Neural cell (in vitro differentiated cells): ENCODE results near the gene ADGB. TPM values are rescaled to one million over a fixed set of nuclear protein-coding genes. Genes with fewer than 3 reads are reported as not detected.

Experiments
- H2AFZ ChIP-seq: fragments of 200-600, 300-800 bp; sonication (generic), shearing (Covaris generic); 2 replicates; pipeline ENCODE4 v1.6.0; 2014; ENCODE audit warnings: low read depth, mild to moderate bottlenecking, antibody characterized with exemption, low read length, moderate library complexity
- H3F3A ChIP-seq: fragments of 200-600 bp; shearing (Covaris generic); 2 replicates; pipeline ENCODE4 v1.6.1; 2016; ENCODE audit warnings: mild to moderate bottlenecking, moderate library complexity, mixed read lengths, antibody characterized with exemption, low read length; ENCODE audit not compliant: insufficient read depth, poor library complexity, severe bottlenecking
- H3K27ac ChIP-seq: fragments of 200-600, 300-800 bp; sonication (generic), shearing (Covaris generic); 2 replicates; pipeline ENCODE4 v1.5.1; 2014; ENCODE audit warnings: mild to moderate bottlenecking, low read length, moderate library complexity
- H3K27me3 ChIP-seq: fragments of 300-800, 200-600 bp; sonication (generic), shearing (Covaris generic); 2 replicates; pipeline ENCODE4 v1.6.0; 2014; ENCODE audit warnings: mild to moderate bottlenecking, low read depth, low read length, moderate library complexity; ENCODE audit not compliant: insufficient read depth
- H3K36me3 ChIP-seq: fragments of 300-800, 200-600 bp; sonication (generic), shearing (Covaris generic); 2 replicates; pipeline ENCODE4 v1.5.1; 2014; ENCODE audit warnings: mild to moderate bottlenecking, antibody characterized with exemption, low read length, moderate library complexity; ENCODE audit not compliant: insufficient read depth
- H3K4me2 ChIP-seq: fragments of 300-800, 200-600 bp; sonication (generic), shearing (Covaris generic); 2 replicates; pipeline ENCODE4 v1.6.0; 2014; ENCODE audit warnings: mild to moderate bottlenecking, low read length
- H3K4me3 ChIP-seq: fragments of 300-800, 200-600 bp; sonication (generic), shearing (Covaris generic); 2 replicates; pipeline ENCODE4 v1.5.1; 2014; ENCODE audit warnings: mild to moderate bottlenecking, low read length, moderate library complexity
- H3K79me2 ChIP-seq: fragments of 200-600 bp; shearing (Covaris generic); replicated peaks from 2 replicates; pipeline ENCODE4 v1.6.0; 2014; ENCODE audit warnings: mild to moderate bottlenecking, low read length, moderate library complexity; ENCODE audit not compliant: insufficient read depth
- H3K9ac ChIP-seq: fragments of 300-800, 200-600 bp; sonication (generic), shearing (Covaris generic); 2 replicates; pipeline ENCODE4 v1.6.1; 2016; ENCODE audit warnings: mild to moderate bottlenecking, low read length, mixed read lengths
- H3K9me2 ChIP-seq: fragments of 200-600 bp; shearing (Covaris generic); 2 replicates; pipeline ENCODE4 v1.6.1; 2016; ENCODE audit warnings: mild to moderate bottlenecking, low read length, mixed read lengths; ENCODE audit not compliant: insufficient read depth
- H3K9me3 ChIP-seq: fragments of 200-600, 300-800 bp; sonication (generic), shearing (Covaris generic); 2 replicates; pipeline ENCODE4 v1.6.1; 2016; ENCODE audit warnings: mild to moderate bottlenecking, mixed run types, low read length, moderate library complexity, mixed read lengths
- H4K20me1 ChIP-seq: fragments of 200-600 bp; shearing (Covaris generic); 2 replicates; pipeline ENCODE4 v1.6.1; 2016; ENCODE audit warnings: mild to moderate bottlenecking, mixed run types; ENCODE audit not compliant: insufficient read depth
- EP300 ChIP-seq: fragments of 450-650 bp; conservative IDR thresholded peaks from 2 replicates; pipeline ENCODE4 v1.6.1; 2014; ENCODE audit warnings: antibody characterized with exemption, mild to moderate bottlenecking, moderate library complexity; ENCODE audit not compliant: poor library complexity, severe bottlenecking
- EZH2 ChIP-seq: fragments of 200-600, 300-800 bp; shearing (Covaris generic), sonication (generic); IDR thresholded peaks from 2 replicates; pipeline ENCODE4 v1.6.1; 2014; ENCODE audit warnings: antibody characterized with exemption, low read length, borderline replicate concordance, mild to moderate bottlenecking; ENCODE audit not compliant: insufficient read depth, poor library complexity, severe bottlenecking
- MXI1 ChIP-seq: fragments of 450-650 bp; conservative IDR thresholded peaks from 2 replicates; pipeline ENCODE4 v1.6.1; 2014; ENCODE audit warnings: antibody characterized with exemption, mild to moderate bottlenecking; ENCODE audit not compliant: poor library complexity, severe bottlenecking
- POLR2AphosphoS5 ChIP-seq: IDR thresholded peaks from 2 replicates; pipeline ENCODE4 v1.6.1; 2012
- RAD21 ChIP-seq: fragments of 450-650 bp; conservative IDR thresholded peaks from 2 replicates; pipeline ENCODE4 v1.6.1; 2014; ENCODE audit warnings: antibody characterized with exemption, mild to moderate bottlenecking, moderate library complexity
- SMC3 ChIP-seq: fragments of 450-650 bp; conservative IDR thresholded peaks from 2 replicates; pipeline ENCODE4 v1.6.1; 2014; ENCODE audit warnings: antibody characterized with exemption, mild to moderate bottlenecking, moderate library complexity; ENCODE audit not compliant: poor library complexity
- TAF1 ChIP-seq: IDR thresholded peaks from 2 replicates; pipeline ENCODE4 v1.6.1; 2012; ENCODE audit warnings: low read depth
- polyA plus RNA-seq: library from polyadenylated mRNA; depleted of rRNA; stranded (reverse); fragments of >200 nt; gene quantifications from 2 replicates; pipeline ENCODE4 v1.2.3, GENCODE V29; 2014
- TF ChIP-seq, protein P1 (sequence below): fragments of 450-650 bp; IDR thresholded peaks from 2 replicates; pipeline ENCODE4 v1.5.1; 2014; ENCODE audit warnings: antibody characterized with exemption, mild to moderate bottlenecking, moderate library complexity; ENCODE audit not compliant: poor library complexity, severe bottlenecking
- TF ChIP-seq, protein P2 (sequence below): IDR thresholded peaks from 2 replicates; pipeline ENCODE4 v1.6.1; 2012; ENCODE audit warnings: borderline replicate concordance

Gene ADGB
- polyA plus RNA-seq, 1 donor from 2014 or later: not detected

DNA sequence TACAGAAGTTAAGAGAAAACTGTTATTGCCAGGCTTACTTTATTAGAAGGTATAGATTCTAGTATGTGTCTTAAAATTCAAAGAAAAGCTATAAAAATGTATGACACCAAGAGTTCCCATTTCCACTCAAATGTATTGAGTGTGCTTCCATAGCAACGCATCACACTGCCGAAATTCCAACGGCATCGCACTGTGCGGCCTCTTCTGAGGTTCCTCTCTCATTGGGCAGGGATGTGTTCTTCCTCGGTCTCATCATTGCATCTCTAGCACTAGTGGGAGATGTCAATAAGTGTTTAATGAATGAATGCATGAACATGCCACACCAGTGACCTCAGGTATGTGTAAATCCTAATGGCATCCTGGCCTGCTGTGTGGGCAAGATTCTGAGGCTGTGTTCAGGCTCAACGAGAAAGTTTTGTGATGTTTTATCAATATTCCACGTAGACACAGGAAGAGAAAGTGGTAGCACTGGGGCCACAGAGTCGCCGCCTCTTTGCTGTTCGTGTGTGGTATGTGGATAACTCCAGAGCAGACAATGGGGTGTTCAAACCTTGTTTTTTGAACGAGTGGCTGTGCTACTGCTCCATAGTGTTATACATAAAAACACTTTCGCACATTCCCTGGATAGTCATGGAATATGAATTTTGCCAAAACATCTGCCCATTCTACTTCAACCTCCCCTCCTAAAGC, 171.6 kb downstream of the ADGB start:
- no peak overlapping the region for H3K4me2 ChIP-seq
- no peak overlapping the region for H3K27ac ChIP-seq
- no peaks in the 10 kb centered on the region for H3K9me3 ChIP-seq
- H4K20me1 ChIP-seq: no peaks in the 10 kb centered on the region
- H3K9ac ChIP-seq: no peak overlapping the region
- no peak overlapping the region for H3K4me3 ChIP-seq
- H3K79me2 ChIP-seq: no peaks in the 10 kb centered on the region
- H3K36me3 ChIP-seq: no peaks in the 10 kb centered on the region
- no peaks in the 10 kb centered on the region for H3F3A ChIP-seq
- TF ChIP-seq SMC3: no peak
- no peak for TF ChIP-seq EP300
- TF ChIP-seq, protein P1, sequence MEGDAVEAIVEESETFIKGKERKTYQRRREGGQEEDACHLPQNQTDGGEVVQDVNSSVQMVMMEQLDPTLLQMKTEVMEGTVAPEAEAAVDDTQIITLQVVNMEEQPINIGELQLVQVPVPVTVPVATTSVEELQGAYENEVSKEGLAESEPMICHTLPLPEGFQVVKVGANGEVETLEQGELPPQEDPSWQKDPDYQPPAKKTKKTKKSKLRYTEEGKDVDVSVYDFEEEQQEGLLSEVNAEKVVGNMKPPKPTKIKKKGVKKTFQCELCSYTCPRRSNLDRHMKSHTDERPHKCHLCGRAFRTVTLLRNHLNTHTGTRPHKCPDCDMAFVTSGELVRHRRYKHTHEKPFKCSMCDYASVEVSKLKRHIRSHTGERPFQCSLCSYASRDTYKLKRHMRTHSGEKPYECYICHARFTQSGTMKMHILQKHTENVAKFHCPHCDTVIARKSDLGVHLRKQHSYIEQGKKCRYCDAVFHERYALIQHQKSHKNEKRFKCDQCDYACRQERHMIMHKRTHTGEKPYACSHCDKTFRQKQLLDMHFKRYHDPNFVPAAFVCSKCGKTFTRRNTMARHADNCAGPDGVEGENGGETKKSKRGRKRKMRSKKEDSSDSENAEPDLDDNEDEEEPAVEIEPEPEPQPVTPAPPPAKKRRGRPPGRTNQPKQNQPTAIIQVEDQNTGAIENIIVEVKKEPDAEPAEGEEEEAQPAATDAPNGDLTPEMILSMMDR: no peak
- TF ChIP-seq MXI1: no peak
- no peak for TF ChIP-seq TAF1
- no peak for TF ChIP-seq EZH2
- no peak for TF ChIP-seq RAD21
- TF ChIP-seq, protein P2, sequence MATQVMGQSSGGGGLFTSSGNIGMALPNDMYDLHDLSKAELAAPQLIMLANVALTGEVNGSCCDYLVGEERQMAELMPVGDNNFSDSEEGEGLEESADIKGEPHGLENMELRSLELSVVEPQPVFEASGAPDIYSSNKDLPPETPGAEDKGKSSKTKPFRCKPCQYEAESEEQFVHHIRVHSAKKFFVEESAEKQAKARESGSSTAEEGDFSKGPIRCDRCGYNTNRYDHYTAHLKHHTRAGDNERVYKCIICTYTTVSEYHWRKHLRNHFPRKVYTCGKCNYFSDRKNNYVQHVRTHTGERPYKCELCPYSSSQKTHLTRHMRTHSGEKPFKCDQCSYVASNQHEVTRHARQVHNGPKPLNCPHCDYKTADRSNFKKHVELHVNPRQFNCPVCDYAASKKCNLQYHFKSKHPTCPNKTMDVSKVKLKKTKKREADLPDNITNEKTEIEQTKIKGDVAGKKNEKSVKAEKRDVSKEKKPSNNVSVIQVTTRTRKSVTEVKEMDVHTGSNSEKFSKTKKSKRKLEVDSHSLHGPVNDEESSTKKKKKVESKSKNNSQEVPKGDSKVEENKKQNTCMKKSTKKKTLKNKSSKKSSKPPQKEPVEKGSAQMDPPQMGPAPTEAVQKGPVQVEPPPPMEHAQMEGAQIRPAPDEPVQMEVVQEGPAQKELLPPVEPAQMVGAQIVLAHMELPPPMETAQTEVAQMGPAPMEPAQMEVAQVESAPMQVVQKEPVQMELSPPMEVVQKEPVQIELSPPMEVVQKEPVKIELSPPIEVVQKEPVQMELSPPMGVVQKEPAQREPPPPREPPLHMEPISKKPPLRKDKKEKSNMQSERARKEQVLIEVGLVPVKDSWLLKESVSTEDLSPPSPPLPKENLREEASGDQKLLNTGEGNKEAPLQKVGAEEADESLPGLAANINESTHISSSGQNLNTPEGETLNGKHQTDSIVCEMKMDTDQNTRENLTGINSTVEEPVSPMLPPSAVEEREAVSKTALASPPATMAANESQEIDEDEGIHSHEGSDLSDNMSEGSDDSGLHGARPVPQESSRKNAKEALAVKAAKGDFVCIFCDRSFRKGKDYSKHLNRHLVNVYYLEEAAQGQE: no peak
- TF ChIP-seq POLR2AphosphoS5: no peak
- H3K27me3 ChIP-seq: no peaks in the 10 kb centered on the region
- no peak overlapping the region for H2AFZ ChIP-seq
- no peaks in the 10 kb centered on the region for H3K9me2 ChIP-seq

DNA sequence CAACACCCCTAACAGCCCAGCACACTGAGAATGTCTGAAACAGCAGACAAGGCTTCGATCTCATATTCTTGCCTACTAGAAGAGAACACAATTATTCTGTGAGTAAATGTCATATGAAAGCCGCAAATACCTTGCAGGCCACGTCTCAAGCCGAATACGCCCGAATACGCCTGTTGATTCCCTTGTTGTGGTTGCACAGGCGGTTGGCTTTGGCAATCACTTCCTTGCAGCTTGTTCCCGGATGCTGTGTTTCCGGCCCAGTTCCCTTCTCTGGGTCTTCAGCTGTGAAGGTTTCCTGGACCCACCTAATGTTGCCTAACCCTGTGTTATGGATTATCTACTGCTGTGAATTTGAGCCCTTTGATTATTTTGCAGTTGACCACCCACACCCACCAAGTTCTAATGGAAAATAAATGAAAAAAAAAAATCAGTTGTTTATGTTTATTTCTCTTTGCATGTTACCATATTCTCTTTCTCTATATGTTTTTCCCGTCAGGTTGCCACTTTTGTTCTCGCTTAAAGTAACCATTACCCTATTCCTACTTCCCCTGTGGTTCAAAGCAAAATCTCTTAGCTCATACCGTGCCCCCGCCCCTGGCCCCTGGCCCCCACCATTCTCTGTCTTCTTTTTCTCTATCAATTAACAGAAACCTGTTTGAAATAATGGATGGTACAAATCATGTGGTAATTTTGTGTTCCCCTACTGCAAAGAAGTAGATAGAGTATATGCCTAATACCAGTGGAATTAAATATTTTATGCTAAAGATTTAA, 172.4 kb downstream of the ADGB start:
- Histone ChIP-seq H3K79me2 (no peaks in the 10 kb centered on the region), H3K9me3 (no peaks in the 10 kb centered on the region), H3K9me2 (no peaks in the 10 kb centered on the region), H3K4me3 (no peak overlapping the region), H3K9ac (no peak overlapping the region), H3K4me2 (no peak overlapping the region), H4K20me1 (no peaks in the 10 kb centered on the region), H3F3A (no peaks in the 10 kb centered on the region), H3K27ac (no peak overlapping the region), H3K36me3 (no peaks in the 10 kb centered on the region), H3K27me3 (no peaks in the 10 kb centered on the region), H2AFZ (no peak overlapping the region)
- TF ChIP-seq TAF1: no peak
- TF ChIP-seq EP300: no peak
- no peak for TF ChIP-seq EZH2
- TF ChIP-seq POLR2AphosphoS5: no peak
